GM18861 (cell line): ENCODE results near the gene INO80.

ENCODE experiments used
- ATAC-seq: cut with Tn5 transposase; IDR thresholded peaks from one replicate; pipeline ENCODE4 v1.9.1; 2021; ENCODE audit not compliant: unreplicated experiment

Gene INO80

GRCh38 chr15:40952901-40953712 lies 163.0 kb downstream of the INO80 start, which contains the start of gene CHAC1:
Gene CHAC1, plus strand, starts transcription at chr15:40953471. Its CDS starts 113 bp downstream, at chr15:40953584.
- ATAC-seq: peak; percentile 91

GRCh38 chr15:40952301-40952900 lies 163.7 kb downstream of the INO80 start:
- ATAC-seq: no peak

GRCh38 chr15:40951764-40952163 lies 164.3 kb downstream of the INO80 start:
- no peak for ATAC-seq

GRCh38 chr15:40949756-40950207 lies 166.3 kb downstream of the INO80 start:
- ATAC-seq: no peak

GRCh38 chr15:40948706-40949473 lies 167.2 kb downstream of the INO80 start:
- ATAC-seq: no peak

GRCh38 chr15:40944510-40945296 lies 171.4 kb downstream of the INO80 start:
- no peak for ATAC-seq

GRCh38 chr15:40943764-40944365 lies 172.2 kb downstream of the INO80 start:
- no peak for ATAC-seq

GRCh38 chr15:40942878-40943277 lies 173.2 kb downstream of the INO80 start:
- ATAC-seq: no peak

- ATAC-seq: no peak
Measured at GRCh38 chr15:40942337-40942854, 173.7 kb downstream of the INO80 start.

- peak; percentile 45 for ATAC-seq
Measured at GRCh38 chr15:40941528-40942336, 174.3 kb downstream of the INO80 start.

GRCh38 chr15:40941068-40941527 lies 175.0 kb downstream of the INO80 start:
- no peak for ATAC-seq

- no peak for ATAC-seq
Measured at GRCh38 chr15:40940296-40940801, 175.7 kb downstream of the INO80 start.

- no peak for ATAC-seq
Measured at GRCh38 chr15:40938536-40938870, 177.6 kb downstream of the INO80 start.

GRCh38 chr15:40937762-40938535 lies 178.1 kb downstream of the INO80 start:
- ATAC-seq: no peak

GRCh38 chr15:40936709-40937666 lies 179.1 kb downstream of the INO80 start:
- ATAC-seq: no peak

GRCh38 chr15:40936234-40936708 lies 179.8 kb downstream of the INO80 start:
- no peak for ATAC-seq

GRCh38 chr15:40934457-40934856 lies 181.6 kb downstream of the INO80 start:
- no peak for ATAC-seq
